GM10248 (cell line): ENCODE results near the gene ARFGEF2.

ENCODE experiments used
- CTCF ChIA-PET: fragments of 300-600 bp; sonication (Branson Sonifier 250); formaldehyde crosslinking; extraction: SDS; loops from one replicate; lab custom pipeline; 2021; ENCODE audit warnings: antibody characterized with exemption; lab: Yijun Ruan, JAX
- POLR2A ChIA-PET: fragments of 350-650 bp; sonication (Branson Sonifier 250); formaldehyde crosslinking; extraction: SDS; loops from one replicate; lab custom pipeline; 2020; ENCODE audit warnings: antibody characterized with exemption; lab: Yijun Ruan, JAX
- DNase-seq: peaks from one replicate; pipeline ENCODE4 v3.0.0; 2012; ENCODE audit errors: extremely low spot score
- CTCF ChIP-seq: IDR thresholded peaks from 2 replicates; pipeline ENCODE4 v1.5.1; 2012; ENCODE audit warnings: mild to moderate bottlenecking, low read depth; ENCODE audit errors: extremely low read depth, missing control alignments, control extremely low read depth

ARFGEF2 gene

GRCh38 chr20:48953653-48954052 is 32.1 kb downstream of the ARFGEF2 start:
- POLR2A ChIA-PET, result no interaction called here
- DNase-seq, result no peak
- CTCF ChIA-PET, result no interaction called here
- TF ChIP-seq CTCF, result no peak

- POLR2A ChIA-PET, result no interaction called here
- no peak for DNase-seq
- CTCF ChIA-PET, result interaction anchor here (1.0 kb wide), 1 partner anchor 11 kb away, joined by 3 read pairs; no protein-coding TSS in a partner anchor
- TF ChIP-seq CTCF, result no peak
Observed at GRCh38 chr20:48956052-48956451, 34.5 kb downstream of the ARFGEF2 start.

GRCh38 chr20:48957053-48957481 is 35.6 kb downstream of the ARFGEF2 start:
- CTCF ChIA-PET, result no interaction called here
- no peak for DNase-seq
- POLR2A ChIA-PET, result no interaction called here
- TF ChIP-seq CTCF, result no peak

GRCh38 chr20:48957533-48957932 is 36.0 kb downstream of the ARFGEF2 start:
- TF ChIP-seq CTCF, result no peak
- POLR2A ChIA-PET, result no interaction called here
- no peak for DNase-seq
- CTCF ChIA-PET, result no interaction called here

GRCh38 chr20:48958743-48959142 is 37.2 kb downstream of the ARFGEF2 start:
- CTCF ChIA-PET, result no interaction called here
- no peak for DNase-seq
- TF ChIP-seq CTCF, result no peak
- POLR2A ChIA-PET, result no interaction called here

- CTCF ChIA-PET, result interaction anchor here (0.7 kb wide), 1 partner anchor 953 kb away, joined by 3 read pairs; no protein-coding TSS in a partner anchor
Observed at GRCh38 chr20:48959899-48960550, 38.5 kb downstream of the ARFGEF2 start.

More at GRCh38 chr20:48959899-48960550, 38.5 kb downstream of the ARFGEF2 start:
- no peak for TF ChIP-seq CTCF
- POLR2A ChIA-PET, result no interaction called here
- no peak for DNase-seq
